K562 (cell line): ENCODE data around the gene COLQ. TPM values are rescaled to one million over a fixed set of nuclear protein-coding genes. Genes with fewer than 3 reads are reported as not detected.

ENCODE experiments used
- BHLHE40 ChIP-seq: IDR thresholded peaks from 2 replicates; pipeline ENCODE4 v1.6.1; 2011; ENCODE audit warnings: low read length, improper control_type of control experiment
- CAMTA2 ChIP-seq: fragments of 250-450 bp; sonication (Bioruptor Pico); conservative IDR thresholded peaks from 2 replicates; pipeline ENCODE4 v1.5.1; 2022
- CREB1 ChIP-seq, 2 experiments: sonication (generic) in 1 of 2; formaldehyde crosslinking in 1 of 2; IDR thresholded peaks; 2 replicates each; pipeline versions ENCODE4 v1.6.1 to v1.8.0; 2012 to 2022; ENCODE audit warnings: inconsistent platforms in 1 of 2, mild to moderate bottlenecking in 1 of 2, missing genetic modification reagents in 1 of 2, moderate library complexity in 1 of 2
- FOXM1 ChIP-seq, 2 experiments: fragments of 450-650 bp in 1 of 2; sonication (generic) in 1 of 2; formaldehyde crosslinking in 1 of 2; IDR thresholded peaks; 2 replicates each; pipeline versions ENCODE4 v1.6.1 to v1.9.0; 2017 to 2022; ENCODE audit warnings: low read depth in 2 of 2, mild to moderate bottlenecking in 2 of 2, missing genetic modification reagents in 1 of 2, moderate library complexity in 1 of 2
- HDAC2 ChIP-seq: fragments of 450-650 bp; IDR thresholded peaks from 2 replicates; pipeline ENCODE4 v1.6.1; 2016; ENCODE audit warnings: mild to moderate bottlenecking
- HDGF ChIP-seq: fragments of 450-650 bp; IDR thresholded peaks from 2 replicates; pipeline ENCODE4 v1.6.1; 2016
- KAT2B ChIP-seq: IDR thresholded peaks from one replicate; pipeline ENCODE4 v1.6.1; 2012; ENCODE audit warnings: low read depth, mild to moderate bottlenecking, control low read depth, inconsistent platforms, low read length, moderate library complexity
- MECOM ChIP-seq: fragments of 250-450 bp; sonication (Bioruptor Pico); IDR thresholded peaks from 2 replicates; pipeline ENCODE4 v1.8.0; 2022; ENCODE audit warnings: inconsistent platforms
- MTA2 ChIP-seq: fragments of 450-650 bp; IDR thresholded peaks from 2 replicates; pipeline ENCODE4 v1.6.1; 2016; ENCODE audit warnings: low read depth
- POLR3A ChIP-seq: IDR thresholded peaks from 2 replicates; pipeline ENCODE4 v1.6.1; 2011; ENCODE audit warnings: borderline replicate concordance, mild to moderate bottlenecking, moderate library complexity; ENCODE audit not compliant: insufficient read length, insufficient read depth; ENCODE audit errors: extremely low read depth
- RAD21 ChIP-seq, 2 experiments: fragments of 250-450 bp in 1 of 2; fragments of 450-650 bp in 1 of 2; sonication (Bioruptor Pico) in 1 of 2; formaldehyde crosslinking in 1 of 2; IDR thresholded peaks in 1 of 2; conservative IDR thresholded peaks in 1 of 2; 2 replicates each; pipeline versions ENCODE4 v1.4.0 to v1.8.0; 2020 to 2022; ENCODE audit warnings: mild to moderate bottlenecking in 2 of 2, moderate library complexity in 1 of 2
- RNF2 ChIP-seq: sonication (generic); IDR thresholded peaks from 2 replicates; pipeline ENCODE4 v1.6.1; 2016
- SRSF9 ChIP-seq: fragments of 200-400 bp; formaldehyde crosslinking; IDR thresholded peaks from 2 replicates; pipeline ENCODE4 v1.6.1; 2017; ENCODE audit warnings: low read depth, low read length, borderline replicate concordance
- STAT5A ChIP-seq: IDR thresholded peaks from 2 replicates; pipeline ENCODE4 v1.6.1; 2012; ENCODE audit warnings: low read length, inconsistent platforms, borderline replicate concordance
- TCF7L2 ChIP-seq: fragments of 150-350 bp; IDR thresholded peaks from 2 replicates; pipeline ENCODE4 v1.6.1; 2016; ENCODE audit warnings: low read depth, mild to moderate bottlenecking, low read length, moderate library complexity
- XRCC4 ChIP-seq: IDR thresholded peaks from one replicate; pipeline ENCODE4 v1.6.1; 2011; ENCODE audit not compliant: insufficient read depth, insufficient read length; ENCODE audit errors: extremely low read depth
- ZNF212 ChIP-seq: fragments of 450-650 bp; formaldehyde crosslinking; IDR thresholded peaks from 2 replicates; pipeline ENCODE4 v1.4.0; 2020; ENCODE audit warnings: mild to moderate bottlenecking
- ZNF699 ChIP-seq: fragments of 250-450 bp; sonication (Bioruptor Pico); IDR thresholded peaks from 2 replicates; pipeline ENCODE4 v1.8.0; 2021; ENCODE audit warnings: mild to moderate bottlenecking, moderate library complexity; ENCODE audit not compliant: insufficient replicate concordance
- ZNF75A ChIP-seq: fragments of 450-650 bp; formaldehyde crosslinking; IDR thresholded peaks from 2 replicates; pipeline ENCODE4 v1.4.0; 2020; ENCODE audit warnings: mild to moderate bottlenecking
- ZNF830 ChIP-seq: fragments of 250-450 bp; sonication (Bioruptor Pico); IDR thresholded peaks from 2 replicates; pipeline ENCODE4 v1.5.0; 2021; ENCODE audit warnings: mild to moderate bottlenecking
- polyA plus RNA-seq, 8 experiments: library from polyadenylated mRNA; depleted of rRNA in 4 of 8; stranded (reverse) in 5 of 8; unstranded in 3 of 8; fragments of >200 nt; fragmentation: Nextera tagmentation in 2 of 8; fragmentation: Illumina TruSeq in 1 of 8; extraction: Ambion mirVana in 2 of 8; extraction: Trizol in 1 of 8; gene quantifications; 2 replicates each; pipeline versions ENCODE4 v1.2.1 to v1.2.3, GENCODE V29; 2011 to 2014; ENCODE audit warnings: inconsistent platforms in 1 of 8, missing spikeins in 1 of 8
- total RNA-seq, 7 experiments: library from RNA; depleted of rRNA in 6 of 7; stranded (reverse); fragments of >200 nt in 6 of 7; fragmentation: Illumina TruSeq in 2 of 7; extraction: Trizol in 2 of 7; gene quantifications; 2 replicates each; pipeline versions ENCODE4 v1.2.1 to v1.2.3, GENCODE V29; 2011 to 2021; ENCODE audit warnings: low replicate concordance in 1 of 7
- TF ChIP-seq, protein P1 (sequence below): sonication (generic); formaldehyde crosslinking; IDR thresholded peaks from 2 replicates; pipeline ENCODE4 v1.8.0; 2022; ENCODE audit warnings: mild to moderate bottlenecking, missing genetic modification reagents
- TF ChIP-seq, protein P2 (sequence below): sonication (generic); formaldehyde crosslinking; IDR thresholded peaks from 2 replicates; pipeline ENCODE4 v1.8.1; 2022; ENCODE audit warnings: missing genetic modification reagents
- TF ChIP-seq, protein P3 (sequence below), 2 experiments: fragments of 450-650 bp in 1 of 2; sonication (generic) in 1 of 2; formaldehyde crosslinking; conservative IDR thresholded peaks; 2 replicates each; pipeline versions ENCODE4 v1.4.0 to v1.8.1; 2020 to 2022; ENCODE audit warnings: mild to moderate bottlenecking in 1 of 2, missing genetic modification reagents in 1 of 2

The COLQ gene
- total and polyA plus RNA-seq, 9 of the 15 experiments (the other 6 are each of a cell fraction or from before 2014, with no cell fraction given) = 0.04 to 0.36 (median 0.27) TPM; not detected in 4

DNA sequence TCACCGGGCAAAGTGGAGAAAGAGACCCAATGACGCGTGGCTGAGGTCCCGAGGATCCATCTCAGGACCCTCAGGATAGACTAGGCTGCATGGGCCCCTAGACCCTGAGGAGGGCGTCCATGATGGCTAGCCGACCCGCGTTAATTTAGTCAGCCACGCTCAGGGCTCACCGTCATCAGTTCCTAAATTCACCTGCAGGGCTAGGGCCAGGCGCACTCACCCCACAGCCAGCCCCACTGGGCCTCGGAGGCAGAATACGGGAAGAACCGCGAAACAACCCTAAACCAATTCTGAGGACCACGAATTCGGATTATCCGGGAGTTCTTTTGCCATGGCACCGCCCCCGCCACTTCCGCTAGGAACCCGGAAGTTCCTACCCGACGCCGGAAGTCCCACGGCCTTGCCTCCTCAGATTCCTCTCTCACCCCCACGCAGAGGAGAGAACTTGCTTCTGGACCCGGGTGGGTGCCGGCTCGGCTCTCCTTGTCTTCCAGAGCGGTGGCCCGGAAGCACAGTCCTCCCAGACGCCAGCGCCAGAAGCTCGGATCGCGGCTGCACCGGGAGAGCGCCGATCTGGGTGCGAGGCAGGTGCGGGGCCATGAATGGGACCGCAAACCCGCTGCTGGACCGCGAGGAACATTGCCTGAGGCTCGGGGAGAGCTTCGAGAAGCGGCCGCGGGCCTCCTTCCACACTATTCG lies 94.2 kb downstream of the COLQ start, which contains the start of the genes EAF1 and METTL6 (continued):
- no peak for TF ChIP-seq TCF7L2
- no peak for TF ChIP-seq MTA2
- TF ChIP-seq XRCC4 = no peak
- no peak for TF ChIP-seq CAMTA2
- TF ChIP-seq ZNF830 (CRISPR knock-in tag) = peak; percentile 8; the same call in 1 of the 2 replicates
- TF ChIP-seq, protein P1, sequence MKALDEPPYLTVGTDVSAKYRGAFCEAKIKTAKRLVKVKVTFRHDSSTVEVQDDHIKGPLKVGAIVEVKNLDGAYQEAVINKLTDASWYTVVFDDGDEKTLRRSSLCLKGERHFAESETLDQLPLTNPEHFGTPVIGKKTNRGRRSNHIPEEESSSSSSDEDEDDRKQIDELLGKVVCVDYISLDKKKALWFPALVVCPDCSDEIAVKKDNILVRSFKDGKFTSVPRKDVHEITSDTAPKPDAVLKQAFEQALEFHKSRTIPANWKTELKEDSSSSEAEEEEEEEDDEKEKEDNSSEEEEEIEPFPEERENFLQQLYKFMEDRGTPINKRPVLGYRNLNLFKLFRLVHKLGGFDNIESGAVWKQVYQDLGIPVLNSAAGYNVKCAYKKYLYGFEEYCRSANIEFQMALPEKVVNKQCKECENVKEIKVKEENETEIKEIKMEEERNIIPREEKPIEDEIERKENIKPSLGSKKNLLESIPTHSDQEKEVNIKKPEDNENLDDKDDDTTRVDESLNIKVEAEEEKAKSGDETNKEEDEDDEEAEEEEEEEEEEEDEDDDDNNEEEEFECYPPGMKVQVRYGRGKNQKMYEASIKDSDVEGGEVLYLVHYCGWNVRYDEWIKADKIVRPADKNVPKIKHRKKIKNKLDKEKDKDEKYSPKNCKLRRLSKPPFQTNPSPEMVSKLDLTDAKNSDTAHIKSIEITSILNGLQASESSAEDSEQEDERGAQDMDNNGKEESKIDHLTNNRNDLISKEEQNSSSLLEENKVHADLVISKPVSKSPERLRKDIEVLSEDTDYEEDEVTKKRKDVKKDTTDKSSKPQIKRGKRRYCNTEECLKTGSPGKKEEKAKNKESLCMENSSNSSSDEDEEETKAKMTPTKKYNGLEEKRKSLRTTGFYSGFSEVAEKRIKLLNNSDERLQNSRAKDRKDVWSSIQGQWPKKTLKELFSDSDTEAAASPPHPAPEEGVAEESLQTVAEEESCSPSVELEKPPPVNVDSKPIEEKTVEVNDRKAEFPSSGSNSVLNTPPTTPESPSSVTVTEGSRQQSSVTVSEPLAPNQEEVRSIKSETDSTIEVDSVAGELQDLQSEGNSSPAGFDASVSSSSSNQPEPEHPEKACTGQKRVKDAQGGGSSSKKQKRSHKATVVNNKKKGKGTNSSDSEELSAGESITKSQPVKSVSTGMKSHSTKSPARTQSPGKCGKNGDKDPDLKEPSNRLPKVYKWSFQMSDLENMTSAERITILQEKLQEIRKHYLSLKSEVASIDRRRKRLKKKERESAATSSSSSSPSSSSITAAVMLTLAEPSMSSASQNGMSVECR (CRISPR knock-in tag) = peak; percentile 90
- peak; percentile 74; the same call in 1 of the 2 replicates for TF ChIP-seq HDAC2
- no peak for TF ChIP-seq KAT2B
- no peak; the same call in 1 of the 2 replicates for TF ChIP-seq FOXM1 (IDR thresholded peaks at IDR 0.05; ENCODE audit: low read depth)
- no peak for TF ChIP-seq FOXM1 (CRISPR knock-in tag; IDR thresholded peaks at IDR 0.05; ENCODE audit: low read depth)
- TF ChIP-seq CREB1 (IDR thresholded peaks at IDR 0.05) = no peak; the same call in 1 of the 2 replicates
- peak; percentile 45; the same call in 1 of the 2 replicates for TF ChIP-seq CREB1 (CRISPR knock-in tag; IDR thresholded peaks at IDR 0.05)
- TF ChIP-seq SRSF9 = no peak
- no peak for TF ChIP-seq RNF2
- TF ChIP-seq ZNF699 (CRISPR knock-in tag) = no peak
- no peak for TF ChIP-seq HDGF
- peak; percentile 4; the same call in 1 of the 2 replicates for TF ChIP-seq BHLHE40
- no peak for TF ChIP-seq MECOM (CRISPR knock-in tag)
- TF ChIP-seq, protein P2, sequence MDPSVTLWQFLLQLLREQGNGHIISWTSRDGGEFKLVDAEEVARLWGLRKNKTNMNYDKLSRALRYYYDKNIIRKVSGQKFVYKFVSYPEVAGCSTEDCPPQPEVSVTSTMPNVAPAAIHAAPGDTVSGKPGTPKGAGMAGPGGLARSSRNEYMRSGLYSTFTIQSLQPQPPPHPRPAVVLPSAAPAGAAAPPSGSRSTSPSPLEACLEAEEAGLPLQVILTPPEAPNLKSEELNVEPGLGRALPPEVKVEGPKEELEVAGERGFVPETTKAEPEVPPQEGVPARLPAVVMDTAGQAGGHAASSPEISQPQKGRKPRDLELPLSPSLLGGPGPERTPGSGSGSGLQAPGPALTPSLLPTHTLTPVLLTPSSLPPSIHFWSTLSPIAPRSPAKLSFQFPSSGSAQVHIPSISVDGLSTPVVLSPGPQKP (CRISPR knock-in tag) = no peak
- TF ChIP-seq, protein P3, sequence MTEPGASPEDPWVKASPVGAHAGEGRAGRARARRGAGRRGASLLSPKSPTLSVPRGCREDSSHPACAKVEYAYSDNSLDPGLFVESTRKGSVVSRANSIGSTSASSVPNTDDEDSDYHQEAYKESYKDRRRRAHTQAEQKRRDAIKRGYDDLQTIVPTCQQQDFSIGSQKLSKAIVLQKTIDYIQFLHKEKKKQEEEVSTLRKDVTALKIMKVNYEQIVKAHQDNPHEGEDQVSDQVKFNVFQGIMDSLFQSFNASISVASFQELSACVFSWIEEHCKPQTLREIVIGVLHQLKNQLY (CRISPR knock-in tag; conservative IDR thresholded peaks at IDR 0.05) = peak in 1 of 2 experiments; percentile 73; a peak in 1 of 4 replicates
- no peak for TF ChIP-seq POLR3A
- TF ChIP-seq ZNF212 (CRISPR knock-in tag) = no peak
- TF ChIP-seq ZNF75A (CRISPR knock-in tag) = no peak
- no peak; the same call in 1 of the 2 replicates for TF ChIP-seq STAT5A
- 0 out of 4 replicates have a peak, but pooled peaks of 1 of the 2 experiments have one; percentile 2 for TF ChIP-seq RAD21 (CRISPR knock-in tag; conservative IDR thresholded peaks at IDR 0.05 in 1 of 2, IDR thresholded peaks at IDR 0.05 in 1 of 2)
